ENCODE data around the gene PITPNC1.
"Not testable (repeated sequence)": the region's sequence is repeated elsewhere in the genome, so short reads cannot be mapped to it uniquely, and the experiment has no call there.

PITPNC1 gene

GRCh38 chr17:67516571-67516970, 139.5 kb downstream of the PITPNC1 start:
- not testable (repeated sequence) for DNase-seq

- peak in 2 of 4 experiments; percentile 54 to 61 for DNase-seq
Measured at GRCh38 chr17:67517325-67517724, 140.2 kb downstream of the PITPNC1 start.

GRCh38 chr17:67518876-67519275, 141.8 kb downstream of the PITPNC1 start:
- DNase-seq, result no peak

GRCh38 chr17:67519801-67520251, 142.7 kb downstream of the PITPNC1 start:
- DNase-seq, result no peak

- DNase-seq, result peak; percentile 73 to 86 (median 76)
Measured at GRCh38 chr17:67520252-67520906, 143.3 kb downstream of the PITPNC1 start.

- DNase-seq, result peak in 1 of 4 experiments; percentile 7
Measured at GRCh38 chr17:67520916-67521774, 144.1 kb downstream of the PITPNC1 start.

- no peak for DNase-seq
Measured at GRCh38 chr17:67521775-67522069, 144.6 kb downstream of the PITPNC1 start.

- no peak for DNase-seq
Measured at GRCh38 chr17:67523101-67523500, 146.0 kb downstream of the PITPNC1 start.

GRCh38 chr17:67525239-67526135, 148.4 kb downstream of the PITPNC1 start:
- no peak for DNase-seq

GRCh38 chr17:67526700-67527099, 149.6 kb downstream of the PITPNC1 start:
- DNase-seq, result no peak

- no peak for DNase-seq
Measured at GRCh38 chr17:67528751-67529436, 151.8 kb downstream of the PITPNC1 start.

GRCh38 chr17:67531291-67531690, 154.2 kb downstream of the PITPNC1 start:
- DNase-seq, result no peak

- no peak for DNase-seq
Measured at GRCh38 chr17:67532326-67532871, 155.3 kb downstream of the PITPNC1 start.

GRCh38 chr17:67534941-67535340, 157.9 kb downstream of the PITPNC1 start:
- no peak for DNase-seq

GRCh38 chr17:67542219-67543114, 165.4 kb downstream of the PITPNC1 start:
- DNase-seq, result no peak

- DNase-seq, result no peak
Measured at GRCh38 chr17:67544364-67544955, 167.4 kb downstream of the PITPNC1 start.

- DNase-seq, result peak; percentile 74 to 88 (median 81)
Measured at GRCh38 chr17:67546578-67547527, 169.8 kb downstream of the PITPNC1 start.

GRCh38 chr17:67548693-67549092, 171.6 kb downstream of the PITPNC1 start:
- no peak for DNase-seq

GRCh38 chr17:67549820-67550219, 172.7 kb downstream of the PITPNC1 start:
- DNase-seq, result peak; percentile 76 to 90 (median 78)

Measured in suppressor macrophage (primary cell).